RWPE2 (cell line): ENCODE measurements around the gene HTR1D.

Source experiments
- ATAC-seq: fragments of 200-7000 bp; cut with Tn5 transposase; 3 replicates; pipeline ENCODE4 v1.9.1; 2021; ENCODE audit warnings: low read depth
- DNase-seq: peaks from one replicate; pipeline ENCODE4 v3.0.0-alpha.2; 2020; ENCODE audit warnings: low spot score
- H3K27ac ChIP-seq: fragments of 450-650 bp; 2 replicates; pipeline ENCODE4 v1.5.1; 2017; ENCODE audit warnings: mild to moderate bottlenecking; ENCODE audit not compliant: poor library complexity, severe bottlenecking
- H3K27me3 ChIP-seq: fragments of 250-450 bp; sonication (Bioruptor Pico); 2 replicates; pipeline ENCODE4 v1.5.1; 2021; ENCODE audit warnings: mild to moderate bottlenecking, moderate library complexity; ENCODE audit not compliant: insufficient read depth, poor library complexity, severe bottlenecking
- H3K36me3 ChIP-seq: fragments of 250-450 bp; sonication (Bioruptor Pico); 2 replicates; pipeline ENCODE4 v1.5.1; 2020; ENCODE audit warnings: low read depth, mild to moderate bottlenecking, moderate library complexity
- H3K4me1 ChIP-seq: fragments of 250-450 bp; sonication (Bioruptor Pico); 2 replicates; pipeline ENCODE4 v1.5.1; 2021; ENCODE audit warnings: mild to moderate bottlenecking, moderate library complexity; ENCODE audit not compliant: insufficient read depth, poor library complexity, severe bottlenecking
- H3K4me3 ChIP-seq: fragments of 250-450 bp; sonication (Bioruptor Pico); 2 replicates; pipeline ENCODE4 v1.5.1; 2021; ENCODE audit warnings: mild to moderate bottlenecking, moderate library complexity; ENCODE audit not compliant: severe bottlenecking
- H3K9me3 ChIP-seq: fragments of 250-450 bp; sonication (Bioruptor Pico); 2 replicates; pipeline ENCODE4 v1.5.1; 2021; ENCODE audit warnings: mild to moderate bottlenecking, moderate library complexity; ENCODE audit not compliant: severe bottlenecking
- TF ChIP-seq, protein P1 (sequence below): fragments of 450-650 bp; IDR thresholded peaks from one replicate; pipeline ENCODE4 v1.5.1; 2017; ENCODE audit warnings: mild to moderate bottlenecking, moderate library complexity; ENCODE audit not compliant: poor library complexity, severe bottlenecking

The HTR1D gene

GRCh38 chr1:23174426-23175110 is 42.7 kb downstream of the HTR1D start:
- no peaks in the 10 kb centered on the region for H3K9me3 ChIP-seq
- no peak overlapping the region for H3K4me3 ChIP-seq
- DNase-seq (no peak), ATAC-seq (no peak)
- TF ChIP-seq, protein P1, sequence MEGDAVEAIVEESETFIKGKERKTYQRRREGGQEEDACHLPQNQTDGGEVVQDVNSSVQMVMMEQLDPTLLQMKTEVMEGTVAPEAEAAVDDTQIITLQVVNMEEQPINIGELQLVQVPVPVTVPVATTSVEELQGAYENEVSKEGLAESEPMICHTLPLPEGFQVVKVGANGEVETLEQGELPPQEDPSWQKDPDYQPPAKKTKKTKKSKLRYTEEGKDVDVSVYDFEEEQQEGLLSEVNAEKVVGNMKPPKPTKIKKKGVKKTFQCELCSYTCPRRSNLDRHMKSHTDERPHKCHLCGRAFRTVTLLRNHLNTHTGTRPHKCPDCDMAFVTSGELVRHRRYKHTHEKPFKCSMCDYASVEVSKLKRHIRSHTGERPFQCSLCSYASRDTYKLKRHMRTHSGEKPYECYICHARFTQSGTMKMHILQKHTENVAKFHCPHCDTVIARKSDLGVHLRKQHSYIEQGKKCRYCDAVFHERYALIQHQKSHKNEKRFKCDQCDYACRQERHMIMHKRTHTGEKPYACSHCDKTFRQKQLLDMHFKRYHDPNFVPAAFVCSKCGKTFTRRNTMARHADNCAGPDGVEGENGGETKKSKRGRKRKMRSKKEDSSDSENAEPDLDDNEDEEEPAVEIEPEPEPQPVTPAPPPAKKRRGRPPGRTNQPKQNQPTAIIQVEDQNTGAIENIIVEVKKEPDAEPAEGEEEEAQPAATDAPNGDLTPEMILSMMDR = no peak
- H3K36me3 ChIP-seq = no peaks in the 10 kb centered on the region
- no peak overlapping the region for H3K27ac ChIP-seq
- no peaks in the 10 kb centered on the region for H3K27me3 ChIP-seq
- peaks cover 6% of the 10 kb centered on the region for H3K4me1 ChIP-seq

- no peak for DNase-seq
- Histone ChIP-seq H3K9me3 (no peaks in the 10 kb centered on the region), H3K4me1 (peaks cover 20% of the 10 kb centered on the region), H3K27ac (peak overlapping the region; percentile 22), H3K27me3 (no peaks in the 10 kb centered on the region), H3K36me3 (no peaks in the 10 kb centered on the region), H3K4me3 (no peak overlapping the region)
- ATAC-seq = no peak
- TF ChIP-seq, protein P1 = no peak
These were observed 46.0 kb downstream of the HTR1D start for GRCh38 chr1:23171181-23171755.

- H3K27me3 ChIP-seq = no peaks in the 10 kb centered on the region
- H3K36me3 ChIP-seq = no peaks in the 10 kb centered on the region
- DNase-seq (no peak), ATAC-seq (peak; percentile 62)
- no peak overlapping the region for H3K4me3 ChIP-seq
- H3K4me1 ChIP-seq = peaks cover 30% of the 10 kb centered on the region
- TF ChIP-seq, protein P1 = no peak
- no peaks in the 10 kb centered on the region for H3K9me3 ChIP-seq
- H3K27ac ChIP-seq = peak overlapping the region; percentile 87
These were observed 47.5 kb downstream of the HTR1D start for GRCh38 chr1:23169727-23170335.

GRCh38 chr1:23169195-23169575 is 48.1 kb downstream of the HTR1D start:
- H3K4me3 ChIP-seq = no peak overlapping the region

More at GRCh38 chr1:23169195-23169575, 48.1 kb downstream of the HTR1D start:
- Histone ChIP-seq H3K27ac (peak overlapping the region; percentile 87), H3K36me3 (no peaks in the 10 kb centered on the region), H3K9me3 (no peaks in the 10 kb centered on the region), H3K27me3 (no peaks in the 10 kb centered on the region), H3K4me1 (peaks cover 34% of the 10 kb centered on the region)
- DNase-seq (no peak), ATAC-seq (no peak)
- TF ChIP-seq, protein P1 = no peak
